GM23338 (cell line): Measurements from ENCODE around the gene RAD51B. TPM values are rescaled to one million over a fixed set of nuclear protein-coding genes. Genes with fewer than 3 reads are reported as not detected.

Experiments used
- ATAC-seq: fragments of 200-7000 bp; cut with Tn5 transposase; 3 replicates; pipeline ENCODE4 v1.9.1; 2020
- DNase-seq: peaks from one replicate; pipeline ENCODE4 v3.0.0-alpha.2; 2015; ENCODE audit warnings: low spot score
- H2AFZ ChIP-seq: fragments of 200-600 bp; sonication (generic); 2 replicates; pipeline ENCODE4 v1.8.0; 2016; ENCODE audit warnings: antibody characterized with exemption, mild to moderate bottlenecking, moderate library complexity
- H3F3A ChIP-seq: fragments of 200-600 bp; sonication (generic); replicated peaks from 2 replicates; pipeline ENCODE4 v1.8.0; 2017; ENCODE audit warnings: antibody characterized with exemption, mixed run types, low read depth
- H3K27ac ChIP-seq: fragments of 200-600 bp; sonication (generic); 2 replicates; pipeline ENCODE4 v1.6.1; 2016; ENCODE audit warnings: low read depth
- H3K27me3 ChIP-seq: fragments of 200-600 bp; sonication (generic); 2 replicates; pipeline ENCODE4 v1.8.0; 2016; ENCODE audit warnings: mild to moderate bottlenecking, mixed run types, moderate library complexity; ENCODE audit not compliant: insufficient read depth
- H3K36me3 ChIP-seq: fragments of 200-600 bp; sonication (generic); 2 replicates; pipeline ENCODE4 v1.8.0; 2016; ENCODE audit warnings: mild to moderate bottlenecking; ENCODE audit not compliant: insufficient read depth
- H3K4me1 ChIP-seq: fragments of 200-600 bp; sonication (generic); 2 replicates; pipeline ENCODE4 v1.8.0; 2016; ENCODE audit warnings: mild to moderate bottlenecking, moderate library complexity; ENCODE audit not compliant: insufficient read depth
- H3K4me2 ChIP-seq: fragments of 200-600 bp; sonication (generic); 2 replicates; pipeline ENCODE4 v1.7.1; 2017; ENCODE audit warnings: mixed run types
- H3K4me3 ChIP-seq: fragments of 200-600 bp; sonication (generic); 2 replicates; pipeline ENCODE4 v1.6.1; 2016; ENCODE audit warnings: mixed run types
- H3K79me2 ChIP-seq: fragments of 200-600 bp; sonication (generic); replicated peaks from 2 replicates; pipeline ENCODE4 v1.8.0; 2017; ENCODE audit warnings: mild to moderate bottlenecking; ENCODE audit not compliant: insufficient read depth
- H3K9me2 ChIP-seq: fragments of 200-600 bp; sonication (generic); 2 replicates; pipeline ENCODE4 v1.8.0; 2017; ENCODE audit not compliant: insufficient read depth
- H4K20me1 ChIP-seq: fragments of 200-600 bp; sonication (generic); replicated peaks from 2 replicates; pipeline ENCODE4 v1.8.0; 2017; ENCODE audit warnings: mild to moderate bottlenecking; ENCODE audit not compliant: insufficient read depth
- H3K27ac Mint-ChIP-seq: 2 replicates; pipeline ENCODE4 v1.8.0; 2020; ENCODE audit warnings: inconsistent platforms, mild to moderate bottlenecking, moderate library complexity, mixed read lengths
- H3K27me3 Mint-ChIP-seq: 3 replicates; pipeline ENCODE4 v1.8.0; 2022; ENCODE audit warnings: low read depth, mild to moderate bottlenecking, moderate library complexity, mixed read lengths, inconsistent platforms; ENCODE audit not compliant: insufficient read depth, poor library complexity
- H3K36me3 Mint-ChIP-seq: 3 replicates; pipeline ENCODE4 v1.8.0; 2021; ENCODE audit warnings: low read depth, mild to moderate bottlenecking, inconsistent platforms, moderate library complexity, mixed read lengths
- H3K4me1 Mint-ChIP-seq: 3 replicates; pipeline ENCODE4 v1.8.0; 2020; ENCODE audit warnings: mild to moderate bottlenecking, inconsistent platforms, mixed read lengths
- H3K4me3 Mint-ChIP-seq: 3 replicates; pipeline ENCODE4 v1.8.0; 2021; ENCODE audit warnings: moderate library complexity, mild to moderate bottlenecking, inconsistent platforms, mixed read lengths
- H3K9me3 Mint-ChIP-seq: 3 replicates; pipeline ENCODE4 v1.8.0; 2020; ENCODE audit warnings: moderate library complexity, mild to moderate bottlenecking, inconsistent platforms, mixed read lengths
- CREB1 ChIP-seq: fragments of 250-450 bp; sonication (Bioruptor Pico); IDR thresholded peaks from 2 replicates; pipeline ENCODE4 v1.5.0; 2020; ENCODE audit warnings: low read depth, mild to moderate bottlenecking, moderate library complexity
- CTCF ChIP-seq, 2 experiments: fragments of 200-600 bp in 1 of 2; sonication (generic) in 1 of 2; conservative IDR thresholded peaks; 2 replicates each; pipeline versions ENCODE4 v1.5.1 to v1.6.1; 2016 to 2017; ENCODE audit warnings: antibody characterized with exemption in 2 of 2, low read depth in 2 of 2, mild to moderate bottlenecking in 2 of 2, moderate library complexity in 1 of 2
- EZH2 ChIP-seq: fragments of 200-600 bp; sonication (generic); IDR thresholded peaks from one replicate; pipeline ENCODE4 v1.8.0; 2017; ENCODE audit warnings: antibody characterized with exemption, mild to moderate bottlenecking, low read depth; ENCODE audit not compliant: unreplicated experiment
- REST ChIP-seq: IDR thresholded peaks from one replicate; pipeline ENCODE4 v1.6.1; 2018; ENCODE audit warnings: antibody characterized with exemption; ENCODE audit not compliant: unreplicated experiment
- ZNF331 ChIP-seq: fragments of 250-450 bp; sonication (Bioruptor Pico); IDR thresholded peaks from 2 replicates; pipeline ENCODE4 v1.5.0; 2020; ENCODE audit warnings: low read depth, mild to moderate bottlenecking, moderate library complexity
- polyA plus RNA-seq: library from polyadenylated mRNA; unstranded; fragments of >200 nt; fragmentation: Nextera tagmentation; extraction: Ambion mirVana; gene quantifications from 2 replicates; pipeline ENCODE4 v1.2.1, GENCODE V29; 2016
- total RNA-seq: library from RNA; depleted of rRNA; stranded (reverse); fragments of >200 nt; shearing (Covaris generic); gene quantifications from 2 replicates; pipeline ENCODE4 v1.2.3, GENCODE V29; 2014

RAD51B gene
- total and polyA plus RNA-seq, 2 experiments from 2014 or later = 15.7 to 29.1 TPM

DNA sequence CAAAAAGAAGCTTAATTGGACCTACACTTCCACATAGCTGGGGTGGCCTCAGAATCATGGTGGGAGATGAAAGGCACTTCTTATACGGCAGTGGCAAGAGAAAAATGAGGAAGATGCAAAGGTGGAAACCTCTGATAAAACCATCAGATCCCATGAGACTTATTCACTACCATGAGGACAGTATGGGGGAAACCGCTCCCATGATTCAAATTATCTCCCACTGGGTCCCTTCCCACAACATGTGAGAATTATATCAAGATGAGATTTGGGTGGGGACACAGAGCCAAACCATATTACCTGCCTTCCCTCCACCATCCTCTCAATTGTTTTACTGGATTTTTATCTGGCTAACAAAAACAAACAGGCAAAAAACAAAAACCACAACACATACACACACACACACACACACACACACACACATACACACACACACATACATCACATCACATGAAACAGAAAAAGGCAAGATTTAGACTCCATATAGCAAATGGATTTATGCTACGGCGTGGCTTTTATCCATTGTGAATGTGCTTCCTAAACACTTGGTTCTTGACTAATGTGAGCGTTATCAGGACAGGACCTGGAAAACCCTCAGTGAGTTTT lies 906.6 kb downstream of the RAD51B start:
- Mint-ChIP-seq H3K27me3 (peaks cover 4% of the 10 kb centered on the region), H3K4me3 (no peak overlapping the region), H3K9me3 (no peaks in the 10 kb centered on the region), H3K4me1 (peaks cover 14% of the 10 kb centered on the region), H3K36me3 (no peaks in the 10 kb centered on the region), H3K27ac (no peak overlapping the region)
- no peak for ATAC-seq
- Histone ChIP-seq H3K36me3 (no peaks in the 10 kb centered on the region), H3K9me2 (no peaks in the 10 kb centered on the region), H3K27ac (no peak overlapping the region), H4K20me1 (no peaks in the 10 kb centered on the region), H2AFZ (no peak overlapping the region), H3K4me3 (no peak overlapping the region), H3K27me3 (no peaks in the 10 kb centered on the region), H3K79me2 (no peaks in the 10 kb centered on the region), H3F3A (no peaks in the 10 kb centered on the region), H3K4me1 (peaks cover 9% of the 10 kb centered on the region), H3K4me2 (no peak overlapping the region)
- TF ChIP-seq CREB1 = no peak
- TF ChIP-seq ZNF331 = no peak
- no peak for DNase-seq

- H3K9me2 ChIP-seq = no peaks in the 10 kb centered on the region
- H3K4me3 Mint-ChIP-seq = no peak overlapping the region
- ATAC-seq = no peak
Observed at GRCh38 chr14:68727315-68728047, 907.9 kb downstream of the RAD51B start.

More at GRCh38 chr14:68727315-68728047, 907.9 kb downstream of the RAD51B start:
- no peaks in the 10 kb centered on the region for H3K79me2 ChIP-seq
- TF ChIP-seq REST (no peak), ZNF331 (no peak), EZH2 (no peak), CTCF (conservative IDR thresholded peaks at IDR 0.05; ENCODE audit: low read depth in 2 of 2) (no peak)
- H3F3A ChIP-seq = no peaks in the 10 kb centered on the region
- no peaks in the 10 kb centered on the region for H3K27me3 ChIP-seq
- H3K4me3 ChIP-seq = no peak overlapping the region
- H3K36me3 Mint-ChIP-seq = no peaks in the 10 kb centered on the region
- peaks cover 15% of the 10 kb centered on the region for H3K4me1 ChIP-seq
- H3K9me3 Mint-ChIP-seq = no peaks in the 10 kb centered on the region
- H3K27ac Mint-ChIP-seq = no peak overlapping the region
- H4K20me1 ChIP-seq = no peaks in the 10 kb centered on the region
- no peak overlapping the region for H3K4me2 ChIP-seq
- peaks cover 25% of the 10 kb centered on the region for H3K4me1 Mint-ChIP-seq
- H2AFZ ChIP-seq = no peak overlapping the region
- peaks cover 3% of the 10 kb centered on the region for H3K27me3 Mint-ChIP-seq
- H3K27ac ChIP-seq = no peak overlapping the region
- DNase-seq = no peak
- H3K36me3 ChIP-seq = no peaks in the 10 kb centered on the region
